Measurements from ENCODE around the gene SLC2A4RG. TPM values are rescaled to one million over a fixed set of nuclear protein-coding genes. Genes with fewer than 3 reads are reported as not detected.
A peak's percentile ranks its signal among the peaks of the same experiment; 100 is the strongest.

The SLC2A4RG gene
- 100 to 1,000 TPM in 8 of 12 donors, 10 to 100 TPM in 3, not detected in 1; 81.5 to 182 (median 102) TPM for polyA plus RNA-seq (ENCODE audit: insufficient read length in 12 of 12)
- long read RNA-seq, donor 1, transcript SLC2A4RG-201 (8 exons, 1,731 nt) = major isoform, 18 of 39 reads
- long read RNA-seq, donor 1, partial matches to known transcripts = 17 of 39 reads
- long read RNA-seq, donor 1, other reads (novel, unspliced or antisense) = 0 of 39 reads
- long read RNA-seq, donor 2, transcript SLC2A4RG-201 (8 exons, 1,731 nt) = major isoform, 36 of 56 reads
- long read RNA-seq, donor 2, partial matches to known transcripts = 19 of 56 reads
- long read RNA-seq, donor 2, other reads (novel, unspliced or antisense) = 0 of 56 reads
- long read RNA-seq, donor 3, transcript SLC2A4RG-201 (8 exons, 1,731 nt) = major isoform, 19 of 35 reads
- long read RNA-seq, donor 3, partial matches to known transcripts = 16 of 35 reads
- long read RNA-seq, donor 3, other reads (novel, unspliced or antisense) = 0 of 35 reads
- long read RNA-seq, donor 4, transcript SLC2A4RG-201 (8 exons, 1,731 nt) = major isoform, 14 of 35 reads
- long read RNA-seq, donor 4, partial matches to known transcripts = 21 of 35 reads
- long read RNA-seq, donor 4, other reads (novel, unspliced or antisense) = 0 of 35 reads
- long read RNA-seq, donor 5, transcript SLC2A4RG-201 (8 exons, 1,731 nt) = major isoform, 68 of 115 reads
- long read RNA-seq, donor 5, partial matches to known transcripts = 45 of 115 reads
- long read RNA-seq, donor 5, other reads (novel, unspliced or antisense) = 0 of 115 reads
- long read RNA-seq, donor 6, transcript SLC2A4RG-201 (8 exons, 1,731 nt) = major isoform, 15 of 29 reads
- long read RNA-seq, donor 6, partial matches to known transcripts = 12 of 29 reads
- long read RNA-seq, donor 6, other reads (novel, unspliced or antisense) = 0 of 29 reads
- long read RNA-seq, donor 7, transcript SLC2A4RG-201 (8 exons, 1,731 nt) = major isoform, 11 of 26 reads
- long read RNA-seq, donor 7, partial matches to known transcripts = 14 of 26 reads
- long read RNA-seq, donor 7, other reads (novel, unspliced or antisense) = 0 of 26 reads
- long read RNA-seq, donor 8, transcript SLC2A4RG-201 (8 exons, 1,731 nt) = major isoform, 57 of 116 reads
- long read RNA-seq, donor 8, partial matches to known transcripts = 57 of 116 reads
- long read RNA-seq, donor 8, other reads (novel, unspliced or antisense) = 0 of 116 reads
- long read RNA-seq, donor 9, transcript SLC2A4RG-201 (8 exons, 1,731 nt) = major isoform, 17 of 45 reads
- long read RNA-seq, donor 9, partial matches to known transcripts = 26 of 45 reads
- long read RNA-seq, donor 9, other reads (novel, unspliced or antisense) = 0 of 45 reads
- long read RNA-seq, donor 10, transcript SLC2A4RG-201 (8 exons, 1,731 nt) = major isoform, 55 of 120 reads
- long read RNA-seq, donor 10, partial matches to known transcripts = 63 of 120 reads
- long read RNA-seq, donor 10, other reads (novel, unspliced or antisense) = 0 of 120 reads
- long read RNA-seq, donor 11, transcript SLC2A4RG-201 (8 exons, 1,731 nt) = major isoform, 29 of 44 reads
- long read RNA-seq, donor 11, partial matches to known transcripts = 13 of 44 reads
- long read RNA-seq, donor 11, other reads (novel, unspliced or antisense) = 0 of 44 reads

- peak; percentile 77 for DNase-seq
Measured at GRCh38 chr20:63739130-63740069, at the start of gene SLC2A4RG. SLC2A4RG (plus strand) TSS chr20:63739776; CDS start chr20:63739913, 137 bp downstream.

- DNase-seq = no peak
Measured at GRCh38 chr20:63690003-63690897, 49.3 kb upstream of the SLC2A4RG start.

DNA sequence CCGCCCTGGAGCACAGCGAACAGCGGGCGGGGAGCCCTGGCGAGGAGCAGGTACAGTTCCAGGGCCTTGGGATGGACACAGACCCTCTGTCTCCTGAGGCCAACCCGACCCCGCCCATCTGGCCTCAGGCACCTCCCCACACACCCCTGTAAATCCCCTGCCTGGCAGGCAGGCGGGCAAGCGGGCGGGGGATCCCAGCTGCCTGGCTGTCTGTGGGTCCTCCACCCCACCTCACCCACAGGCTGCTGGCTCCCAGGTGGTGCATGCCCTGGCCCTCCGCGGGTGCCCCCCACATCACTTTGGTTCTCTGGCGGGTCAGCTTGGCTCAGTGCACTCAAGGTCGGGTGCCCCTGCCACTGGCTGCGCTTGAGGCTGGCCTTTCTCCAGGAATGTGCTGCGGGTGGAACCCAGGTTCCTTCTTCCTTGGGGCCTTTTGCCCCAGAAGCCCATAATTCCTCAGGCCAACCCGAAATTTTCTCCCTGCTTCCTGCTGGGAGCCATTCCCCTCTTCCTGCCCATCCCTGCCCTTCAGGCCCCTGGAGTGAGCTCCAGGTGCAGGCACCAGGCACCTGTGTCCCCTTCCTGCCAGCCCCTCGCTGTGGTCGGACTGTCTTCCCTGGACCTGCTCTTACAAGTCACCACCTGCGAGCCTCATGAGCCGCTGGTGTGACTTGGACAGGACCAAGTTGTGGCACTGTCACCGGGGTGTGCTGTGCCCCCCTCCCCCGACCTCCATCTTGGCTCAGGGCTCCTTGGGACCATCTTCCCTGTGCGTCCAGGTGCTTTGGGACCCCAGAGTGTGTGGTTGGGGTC lies 48.5 kb upstream of the SLC2A4RG start:
- no peak for DNase-seq

DNA sequence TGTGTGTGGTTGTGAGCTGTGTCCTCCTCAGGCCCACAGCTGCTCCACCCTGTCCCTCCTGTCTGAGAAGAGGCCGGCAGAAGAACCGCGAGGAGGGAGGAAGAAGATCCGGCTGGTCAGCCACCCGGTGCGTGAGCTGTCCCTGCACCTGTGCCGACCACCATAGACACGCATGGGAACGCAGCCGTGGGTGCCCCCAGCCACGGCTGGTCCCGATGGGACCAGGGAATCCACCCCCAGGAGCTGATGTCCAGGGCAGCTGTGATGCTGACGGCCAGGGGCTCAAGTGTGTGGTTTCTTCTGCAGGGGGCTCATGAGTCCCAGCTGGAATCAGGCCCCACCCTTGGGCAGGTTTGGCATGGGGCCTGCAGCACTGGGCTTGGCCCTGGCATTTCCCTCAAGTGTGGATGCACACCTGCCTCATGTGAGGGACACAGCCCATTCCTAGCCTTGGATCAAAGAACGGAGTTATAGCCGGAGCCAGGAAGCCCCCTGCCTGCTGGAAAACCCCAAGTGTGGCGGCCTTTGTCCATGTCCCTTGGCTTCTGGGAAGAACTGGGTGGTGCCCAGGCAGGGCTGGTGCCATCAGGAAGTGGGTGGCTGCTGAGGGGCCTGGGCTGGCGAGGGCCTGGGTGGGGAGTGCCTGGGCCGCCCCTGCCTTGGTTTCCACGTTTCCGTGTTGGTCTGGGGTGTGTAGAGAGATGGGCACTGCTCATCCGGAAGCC lies 47.7 kb upstream of the SLC2A4RG start:
- no peak for DNase-seq

GRCh38 chr20:63692436-63693082 lies 47.0 kb upstream of the SLC2A4RG start:
- DNase-seq = no peak

DNA sequence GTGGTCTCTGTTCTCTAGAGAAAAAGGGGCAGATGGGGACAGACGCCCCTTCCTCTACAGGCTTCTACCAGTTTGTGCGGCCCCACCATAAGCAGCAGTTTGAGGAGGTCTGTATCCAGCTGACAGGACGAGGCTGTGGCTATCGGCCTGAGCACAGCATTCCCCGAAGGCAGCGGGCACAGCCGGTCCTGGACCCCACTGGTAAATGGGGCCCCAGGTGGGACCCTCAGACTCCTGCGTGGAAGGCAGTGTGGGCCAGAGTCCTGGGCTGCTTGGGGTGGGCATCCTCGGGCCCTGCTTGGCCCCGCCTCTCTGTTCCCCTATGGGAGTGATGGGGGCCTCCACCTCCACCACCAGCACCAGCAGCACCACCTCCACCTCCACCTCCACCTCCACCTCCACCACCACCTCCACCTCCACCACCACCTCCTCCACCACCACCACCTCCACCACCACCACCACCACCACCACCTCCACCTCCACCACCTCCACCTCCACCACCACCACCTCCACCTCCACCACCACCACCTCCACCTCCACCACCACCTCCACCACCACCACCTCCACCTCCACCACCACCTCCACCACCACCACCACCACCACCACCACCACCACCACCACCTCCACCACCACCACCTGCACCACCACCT lies 46.4 kb upstream of the SLC2A4RG start:
- DNase-seq = no peak

- DNase-seq = no peak
Measured at GRCh38 chr20:63693733-63694583, 45.6 kb upstream of the SLC2A4RG start.

GRCh38 chr20:63694584-63695423 lies 44.8 kb upstream of the SLC2A4RG start:
- DNase-seq = no peak

- DNase-seq = no peak
Measured at GRCh38 chr20:63695424-63696305, 43.9 kb upstream of the SLC2A4RG start.

DNA sequence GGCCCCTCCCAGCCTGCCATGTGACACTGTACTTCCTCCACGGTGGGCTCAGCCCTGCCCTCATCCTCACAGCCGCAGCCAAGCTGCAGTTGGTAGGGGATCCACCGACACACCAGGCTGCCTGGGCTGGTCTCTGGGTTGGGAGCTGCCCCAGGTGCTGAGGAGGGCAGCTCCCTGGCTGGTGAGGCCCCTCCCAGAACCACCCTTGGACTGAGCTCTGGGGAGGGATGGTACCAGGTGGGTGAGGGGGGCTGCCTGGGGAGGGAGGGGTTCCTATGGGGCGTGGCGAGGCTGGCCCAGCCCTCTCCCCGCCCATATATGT lies 43.3 kb upstream of the SLC2A4RG start:
- DNase-seq = no peak

DNA sequence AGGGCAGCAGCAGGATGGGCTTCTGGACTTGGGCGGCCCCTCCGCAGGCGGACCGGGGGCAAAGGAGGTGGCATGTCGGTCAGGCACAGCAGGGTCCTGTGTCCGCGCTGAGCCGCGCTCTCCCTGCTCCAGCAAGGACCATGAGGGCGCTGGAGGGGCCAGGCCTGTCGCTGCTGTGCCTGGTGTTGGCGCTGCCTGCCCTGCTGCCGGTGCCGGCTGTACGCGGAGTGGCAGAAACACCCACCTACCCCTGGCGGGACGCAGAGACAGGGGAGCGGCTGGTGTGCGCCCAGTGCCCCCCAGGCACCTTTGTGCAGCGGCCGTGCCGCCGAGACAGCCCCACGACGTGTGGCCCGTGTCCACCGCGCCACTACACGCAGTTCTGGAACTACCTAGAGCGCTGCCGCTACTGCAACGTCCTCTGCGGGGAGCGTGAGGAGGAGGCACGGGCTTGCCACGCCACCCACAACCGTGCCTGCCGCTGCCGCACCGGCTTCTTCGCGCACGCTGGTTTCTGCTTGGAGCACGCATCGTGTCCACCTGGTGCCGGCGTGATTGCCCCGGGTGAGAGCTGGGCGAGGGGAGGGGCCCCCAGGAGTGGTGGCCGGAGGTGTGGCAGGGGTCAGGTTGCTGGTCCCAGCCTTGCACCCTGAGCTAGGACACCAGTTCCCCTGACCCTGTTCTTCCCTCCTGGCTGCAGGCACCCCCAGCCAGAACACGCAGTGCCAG lies 42.8 kb upstream of the SLC2A4RG start, which contains the start of gene TNFRSF6B:
Gene TNFRSF6B (plus strand): TSS at position 25 of the 729 bp plus-strand sequence. CDS start 116 bp downstream, at position 141.
- DNase-seq = no peak

DNA sequence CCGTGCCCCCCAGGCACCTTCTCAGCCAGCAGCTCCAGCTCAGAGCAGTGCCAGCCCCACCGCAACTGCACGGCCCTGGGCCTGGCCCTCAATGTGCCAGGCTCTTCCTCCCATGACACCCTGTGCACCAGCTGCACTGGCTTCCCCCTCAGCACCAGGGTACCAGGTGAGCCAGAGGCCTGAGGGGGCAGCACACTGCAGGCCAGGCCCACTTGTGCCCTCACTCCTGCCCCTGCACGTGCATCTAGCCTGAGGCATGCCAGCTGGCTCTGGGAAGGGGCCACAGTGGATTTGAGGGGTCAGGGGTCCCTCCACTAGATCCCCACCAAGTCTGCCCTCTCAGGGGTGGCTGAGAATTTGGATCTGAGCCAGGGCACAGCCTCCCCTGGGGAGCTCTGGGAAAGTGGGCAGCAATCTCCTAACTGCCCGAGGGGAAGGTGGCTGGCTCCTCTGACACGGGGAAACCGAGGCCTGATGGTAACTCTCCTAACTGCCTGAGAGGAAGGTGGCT lies 42.2 kb upstream of the SLC2A4RG start:
- no peak for DNase-seq
